ENCODE data around the gene PTPRN2.

Gene PTPRN2

GRCh38 chr7:157710396-157710795 is 877.2 kb downstream of the PTPRN2 start:
- no peak overlapping the region for H3K4me3 ChIP-seq (ENCODE audit: low read depth, low read length)
- DNase-seq (ENCODE audit: low read depth), result no peak
- in situ Hi-C loops (cut with HindIII; ENCODE audit: low sequenced_read_pairs), result no loop called here
- TF ChIP-seq CTCF (IDR thresholded peaks at IDR 0.05; ENCODE audit: low read depth, low read length, missing control alignments), result no peak

- no peak for TF ChIP-seq CTCF (IDR thresholded peaks at IDR 0.05; ENCODE audit: low read depth, low read length, missing control alignments)
- in situ Hi-C loops (cut with HindIII; ENCODE audit: low sequenced_read_pairs), result loop anchor here (5.0 kb wide), 1 partner anchor 43 kb away; no protein-coding TSS in a partner anchor
- DNase-seq (ENCODE audit: low read depth), result no peak
- no peak overlapping the region for H3K4me3 ChIP-seq (ENCODE audit: low read depth, low read length)
Measured at GRCh38 chr7:157709531-157710251, 877.9 kb downstream of the PTPRN2 start.

GRCh38 chr7:157708919-157709295 is 878.7 kb downstream of the PTPRN2 start:
- in situ Hi-C loops (cut with HindIII; ENCODE audit: low sequenced_read_pairs), result loop anchor here (5.0 kb wide), 1 partner anchor 43 kb away; no protein-coding TSS in a partner anchor
- no peak overlapping the region for H3K4me3 ChIP-seq (ENCODE audit: low read depth, low read length)
- TF ChIP-seq CTCF (IDR thresholded peaks at IDR 0.05; ENCODE audit: low read depth, low read length, missing control alignments), result no peak
- DNase-seq (ENCODE audit: low read depth), result no peak

- no peak for TF ChIP-seq CTCF (IDR thresholded peaks at IDR 0.05; ENCODE audit: low read depth, low read length, missing control alignments)
- in situ Hi-C loops (cut with HindIII; ENCODE audit: low sequenced_read_pairs), result loop anchor here (5.0 kb wide), 1 partner anchor 44 kb away; no protein-coding TSS in a partner anchor
- no peak for DNase-seq (ENCODE audit: low read depth)
Measured at GRCh38 chr7:157707983-157708918, 879.4 kb downstream of the PTPRN2 start.

GRCh38 chr7:157704365-157704764 is 883.3 kb downstream of the PTPRN2 start:
- no peak for TF ChIP-seq CTCF (IDR thresholded peaks at IDR 0.05; ENCODE audit: low read depth, low read length, missing control alignments)
- in situ Hi-C loops (cut with HindIII; ENCODE audit: low sequenced_read_pairs), result no loop called here
- no peak for DNase-seq (ENCODE audit: low read depth)
- no peak overlapping the region for H3K4me3 ChIP-seq (ENCODE audit: low read depth, low read length)

More at GRCh38 chr7:157707983-157708918, 879.4 kb downstream of the PTPRN2 start:
- no peak overlapping the region for H3K4me3 ChIP-seq (ENCODE audit: low read depth, low read length)

GRCh38 chr7:157703534-157704195 is 884.0 kb downstream of the PTPRN2 start:
- no peak for TF ChIP-seq CTCF (IDR thresholded peaks at IDR 0.05; ENCODE audit: low read depth, low read length, missing control alignments)
- DNase-seq (ENCODE audit: low read depth), result no peak
- in situ Hi-C loops (cut with HindIII; ENCODE audit: low sequenced_read_pairs), result no loop called here
- no peak overlapping the region for H3K4me3 ChIP-seq (ENCODE audit: low read depth, low read length)

All from astrocyte of the cerebellum (primary cell).